Stomach (tissue), 4 donors: Measurements from ENCODE around the gene POLR3A.

Experiments
- CTCF ChIP-seq, 7 experiments: fragments of 450-650 bp in 4 of 7; fragments of 200-600 bp in 3 of 7; sonication (generic) in 3 of 7; IDR thresholded peaks; one replicate each; pipeline ENCODE4 v1.5.1; 2016 to 2019; ENCODE audit warnings: antibody characterized with exemption in 7 of 7, control low read depth in 2 of 7, mild to moderate bottlenecking in 1 of 7
- EP300 ChIP-seq: sonication (generic); formaldehyde crosslinking; IDR thresholded peaks from one replicate; pipeline ENCODE4 v1.6.1; 2017; ENCODE audit warnings: antibody characterized with exemption
- POLR2AphosphoS5 ChIP-seq, 3 donors: sonication (generic); formaldehyde crosslinking; IDR thresholded peaks; one replicate each; pipeline ENCODE4 v1.6.1; 2016; ENCODE audit warnings: antibody characterized with exemption in 3 of 3

DNA sequence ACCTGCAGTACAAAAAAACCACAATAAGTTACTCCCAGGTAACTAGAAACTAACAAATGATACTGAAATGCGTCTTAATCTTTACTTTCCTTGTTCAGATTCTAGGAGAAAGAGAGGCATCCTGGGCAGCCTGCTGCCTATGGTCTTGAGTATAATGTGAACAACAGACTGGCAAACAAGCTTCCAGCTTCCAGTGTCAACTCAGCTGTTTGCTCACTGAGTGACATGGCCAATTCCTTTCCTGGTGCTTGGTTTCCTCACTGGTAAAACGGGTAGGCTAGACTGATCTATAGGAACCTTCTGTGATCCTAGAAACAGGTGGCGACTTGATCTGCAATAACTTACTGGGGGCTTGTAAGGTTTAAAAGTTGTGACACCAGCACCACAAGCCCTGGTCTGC, 10.1 kb downstream of the POLR3A start:
- TF ChIP-seq POLR2AphosphoS5 (IDR thresholded peaks at IDR 0.05) = no peak
- no peak for TF ChIP-seq CTCF (IDR thresholded peaks at IDR 0.05)
- TF ChIP-seq EP300 = no peak
